Measurements from ENCODE around the gene RIT2. TPM values are rescaled to one million over a fixed set of nuclear protein-coding genes. Genes with fewer than 3 reads are reported as not detected.

Gene RIT2
- total RNA-seq, 1 donor, result not detected

DNA sequence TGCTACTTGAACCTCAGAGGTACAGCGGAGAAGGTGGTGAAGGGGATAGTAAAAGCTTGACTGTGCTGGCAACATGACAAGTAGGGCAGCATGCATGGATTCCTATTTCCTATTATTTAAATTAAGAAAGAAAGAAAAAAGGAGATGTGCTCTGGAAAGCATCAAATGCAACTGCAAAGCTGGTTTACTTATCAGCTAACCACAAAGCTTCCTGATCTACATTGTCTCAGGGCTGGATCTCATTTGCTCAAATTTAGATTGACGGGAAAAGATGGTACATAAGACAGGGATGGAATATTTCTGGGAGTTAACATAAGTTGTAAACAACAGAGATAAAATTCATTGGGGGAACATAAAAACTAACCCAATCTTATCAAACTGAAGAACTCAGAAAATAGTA is 178.0 kb downstream of the RIT2 start:
- no peak for DNase-seq (ENCODE audit: low read depth in 2 of 3, low spot score in 2 of 3)

DNA sequence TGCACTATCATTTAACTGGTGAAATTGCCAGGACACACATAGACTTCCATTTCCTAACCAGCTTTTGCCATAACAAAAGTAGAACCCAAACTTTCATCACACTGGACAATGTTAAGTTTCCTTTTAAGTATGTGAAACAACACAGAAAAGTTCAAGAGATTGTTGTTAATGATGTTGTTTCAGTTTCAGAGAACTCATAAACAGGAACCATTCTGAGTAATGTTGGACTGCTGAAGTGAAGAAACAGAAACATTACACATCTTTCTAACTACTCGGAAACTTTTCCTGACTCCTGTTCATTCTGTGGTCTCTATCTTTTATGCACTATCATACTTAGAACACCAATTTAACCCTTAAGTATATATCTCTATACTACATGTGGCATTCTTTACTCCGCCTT is 179.2 kb downstream of the RIT2 start:
- DNase-seq (ENCODE audit: low read depth in 2 of 3, low spot score in 2 of 3), result no peak

DNA sequence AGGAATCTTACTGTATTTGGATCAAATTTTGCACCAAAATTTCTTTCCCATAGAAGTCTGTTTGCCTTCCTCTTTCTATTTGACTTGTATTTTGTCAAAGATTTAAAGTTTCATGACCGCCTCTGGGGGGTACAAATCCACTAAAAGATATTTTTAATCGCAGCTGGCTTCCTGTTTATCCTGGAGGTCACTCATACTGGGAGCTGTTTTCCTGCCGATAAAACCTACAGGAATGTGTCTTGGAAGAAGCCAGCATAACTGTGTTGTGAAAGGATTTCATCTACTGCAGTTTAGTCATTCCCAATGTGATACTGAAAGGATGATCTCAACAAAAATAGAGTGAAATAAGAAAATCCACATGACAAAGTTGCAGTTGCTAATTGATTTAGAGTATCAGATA is 184.0 kb downstream of the RIT2 start:
- no peak for DNase-seq (ENCODE audit: low read depth in 2 of 3, low spot score in 2 of 3)

DNA sequence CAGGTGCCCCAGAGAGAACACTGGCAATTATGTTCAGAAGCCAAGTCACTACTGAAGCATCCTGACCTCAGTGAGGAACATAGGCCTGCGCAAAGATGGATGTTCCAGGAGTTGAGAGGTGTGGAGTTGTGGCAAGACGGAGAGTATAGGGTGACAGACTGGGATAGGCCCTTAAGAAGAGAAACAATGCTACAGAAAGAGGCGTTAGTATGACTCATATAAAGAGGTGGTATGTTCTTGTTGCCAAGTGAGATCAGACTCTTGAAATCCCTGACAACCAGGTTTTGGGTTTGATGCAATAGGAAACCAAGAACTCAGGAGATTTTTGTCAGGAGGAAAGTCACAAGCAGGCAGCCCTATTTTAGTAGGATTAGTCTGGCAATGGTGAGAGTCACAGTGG is 185.6 kb downstream of the RIT2 start:
- no peak for DNase-seq (ENCODE audit: low read depth in 2 of 3, low spot score in 2 of 3)

DNA sequence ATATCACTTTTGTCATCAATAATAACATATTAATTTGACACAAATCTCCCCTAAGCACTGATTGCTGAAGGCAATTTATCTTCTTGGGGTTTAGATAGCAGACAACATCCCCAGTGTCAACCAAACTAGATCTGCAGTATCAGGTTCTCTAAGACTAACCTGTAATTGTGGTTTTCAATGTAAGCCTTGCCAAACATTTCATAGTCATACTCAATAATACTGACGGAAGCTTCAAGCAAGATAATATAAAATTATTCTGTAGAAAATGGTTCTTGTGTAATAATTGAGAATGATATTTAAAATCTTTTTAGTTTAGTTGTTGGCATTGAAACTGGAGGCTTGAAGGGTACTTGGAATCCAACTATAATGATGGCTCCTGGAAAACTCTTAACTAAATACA is 186.3 kb downstream of the RIT2 start:
- DNase-seq (ENCODE audit: low read depth in 2 of 3, low spot score in 2 of 3), result no peak

DNA sequence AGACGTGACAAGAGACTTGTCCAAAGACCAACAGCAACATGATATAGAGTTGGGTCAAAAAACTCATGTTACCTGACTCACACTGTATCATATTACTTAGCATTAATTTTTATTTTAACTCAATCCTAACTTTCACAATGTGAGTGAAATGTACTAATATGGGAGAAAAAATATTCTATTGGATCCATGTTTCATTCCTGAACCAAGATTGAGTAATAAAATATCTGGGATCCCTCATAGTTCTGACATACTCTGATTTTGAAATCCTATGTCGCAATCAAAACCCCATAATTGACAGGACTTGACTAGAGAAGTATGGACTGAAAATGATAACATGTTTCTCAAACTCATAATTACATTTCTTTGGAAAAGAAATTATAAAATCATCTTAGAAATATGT is 190.4 kb downstream of the RIT2 start:
- DNase-seq (ENCODE audit: low read depth in 2 of 3, low spot score in 2 of 3), result no peak

DNA sequence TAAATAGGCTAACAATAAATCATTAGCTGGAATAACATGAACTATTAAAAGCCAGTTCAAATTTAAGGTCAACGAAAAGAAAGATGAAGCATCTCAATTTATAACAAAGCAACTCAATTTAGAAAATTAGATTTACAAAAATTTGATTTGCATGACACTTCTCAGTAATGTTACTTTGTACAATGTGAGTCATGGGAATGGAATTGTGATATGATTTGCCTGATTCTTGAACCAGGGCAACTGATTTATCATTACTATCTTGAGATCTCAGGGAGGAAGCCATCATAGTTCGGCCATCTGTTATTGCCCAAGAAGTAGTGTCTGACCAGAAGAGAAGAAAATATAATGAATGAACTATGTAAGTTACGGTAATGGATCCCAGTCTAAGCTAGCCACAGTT is 193.1 kb downstream of the RIT2 start:
- no peak for DNase-seq (ENCODE audit: low read depth in 2 of 3, low spot score in 2 of 3)

DNA sequence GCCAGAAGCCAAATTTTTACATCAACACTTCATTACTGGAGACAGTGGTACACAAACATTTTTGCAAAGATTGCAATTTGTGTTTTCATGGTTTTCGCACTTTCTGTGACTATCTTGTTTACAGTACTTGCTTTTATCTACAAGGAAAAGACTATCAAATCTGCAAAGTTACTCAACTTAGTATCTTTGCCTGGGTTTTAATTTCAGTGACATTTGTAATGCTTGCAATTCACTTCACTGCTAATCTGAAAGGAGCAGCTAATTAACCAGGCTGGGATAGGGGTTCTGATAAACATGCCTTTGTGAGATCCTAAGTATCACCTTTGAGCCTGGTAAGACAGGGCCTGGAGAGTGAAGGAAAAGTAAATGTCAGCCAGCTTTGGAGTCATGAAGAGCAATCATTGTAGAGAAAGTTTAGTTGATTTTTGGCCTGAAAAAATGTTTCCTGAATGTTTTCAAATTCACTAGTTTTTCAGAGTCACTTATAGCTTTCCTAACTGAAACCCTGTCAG is 194.2 kb downstream of the RIT2 start:
- DNase-seq (ENCODE audit: low read depth in 2 of 3, low spot score in 2 of 3), result no peak

DNA sequence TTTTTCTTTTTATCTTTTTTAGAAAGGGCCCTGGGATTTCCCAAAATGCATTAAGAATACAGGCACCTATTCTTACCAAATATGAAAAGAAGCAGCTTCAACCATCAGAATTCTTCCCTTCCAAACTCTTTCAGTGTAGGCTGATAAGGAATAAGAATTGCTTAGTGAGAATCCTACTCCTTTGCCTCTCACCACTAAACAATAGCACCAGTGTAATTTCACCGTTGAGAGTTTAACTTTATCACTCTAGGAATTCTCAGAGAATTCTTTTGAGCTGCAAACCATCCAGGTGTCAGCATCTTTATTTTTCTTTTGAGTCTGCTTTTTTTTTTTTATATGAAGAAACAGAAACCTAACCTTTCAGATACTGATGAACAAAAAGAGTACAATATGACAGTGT is 194.9 kb downstream of the RIT2 start:
- no peak for DNase-seq (ENCODE audit: low read depth in 2 of 3, low spot score in 2 of 3)

DNA sequence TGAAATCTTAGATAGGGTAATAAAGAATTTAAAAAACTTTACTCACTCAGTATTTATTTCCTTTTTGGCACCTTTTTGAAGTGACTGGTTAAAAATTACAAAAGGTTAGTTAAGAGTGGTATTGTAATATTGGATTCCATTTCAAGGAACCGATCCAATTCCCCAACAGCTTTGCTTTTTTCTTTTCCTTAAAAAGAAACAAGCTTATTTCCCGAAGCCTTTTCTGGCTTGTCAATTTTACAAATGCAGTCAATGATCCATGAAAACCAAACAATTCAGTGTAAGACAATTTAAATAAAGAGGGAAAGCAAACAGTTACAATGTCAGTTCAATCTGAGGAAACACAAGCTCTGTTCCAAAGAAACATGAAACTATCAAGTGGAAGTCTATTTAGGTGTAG is 200.2 kb downstream of the RIT2 start:
- DNase-seq (ENCODE audit: low read depth in 2 of 3, low spot score in 2 of 3), result no peak

DNA sequence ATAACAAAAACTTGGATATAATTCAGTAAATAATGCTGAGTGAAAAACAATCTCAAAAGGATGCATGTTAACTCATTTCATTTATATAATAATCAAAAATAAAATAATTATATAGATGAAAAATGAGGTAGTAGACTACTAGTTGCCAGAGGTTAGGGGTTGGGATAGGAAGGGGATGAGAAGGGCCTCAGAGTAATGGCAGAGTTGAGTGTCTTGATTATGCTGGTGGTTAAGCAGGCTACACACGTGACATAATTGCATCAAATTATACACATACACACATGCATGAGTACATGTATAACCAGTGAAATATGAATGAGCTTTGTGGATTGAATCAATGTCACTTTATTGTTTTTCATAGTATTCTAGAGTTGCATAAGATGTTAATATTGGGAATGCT is 201.0 kb downstream of the RIT2 start:
- no peak for DNase-seq (ENCODE audit: low read depth in 2 of 3, low spot score in 2 of 3)

DNA sequence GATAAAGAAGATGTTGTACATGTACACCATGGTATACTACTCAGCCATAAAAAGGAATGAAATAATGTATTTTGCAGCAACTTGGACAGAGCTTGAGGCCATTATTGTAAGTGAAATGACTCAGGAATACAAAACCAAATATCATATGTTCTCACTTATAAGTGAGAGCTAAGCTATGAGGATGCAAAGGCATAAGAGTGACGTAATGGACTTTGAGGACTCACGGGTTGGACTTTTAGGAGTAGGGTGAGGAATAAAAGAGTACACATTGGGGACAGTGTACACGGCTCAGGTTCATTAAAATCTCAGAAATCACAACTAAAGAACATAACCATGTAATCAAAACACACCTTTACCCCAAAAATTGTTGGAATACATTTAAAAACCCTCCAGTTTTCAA is 206.4 kb downstream of the RIT2 start:
- DNase-seq (ENCODE audit: low read depth in 2 of 3, low spot score in 2 of 3), result no peak

DNA sequence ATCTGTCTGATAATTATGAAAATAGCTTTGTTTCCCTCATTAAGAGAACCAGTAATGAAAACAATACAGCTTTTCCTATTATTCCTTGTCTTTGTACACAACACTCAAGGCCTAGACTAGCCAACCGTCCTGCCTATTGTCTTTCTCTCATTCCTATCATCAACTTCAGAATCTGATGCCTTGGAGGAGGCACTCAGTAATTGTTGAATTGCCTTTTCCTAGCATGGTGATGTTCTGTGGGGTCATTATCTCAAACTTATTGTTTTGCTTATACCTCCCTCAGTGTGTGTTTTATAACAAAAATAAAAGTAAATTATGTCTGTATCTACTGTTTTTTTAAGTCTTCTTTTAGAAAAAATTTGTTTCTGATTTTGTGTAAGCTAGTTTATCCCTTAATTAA is 208.7 kb downstream of the RIT2 start:
- DNase-seq (ENCODE audit: low read depth in 2 of 3, low spot score in 2 of 3), result no peak

DNA sequence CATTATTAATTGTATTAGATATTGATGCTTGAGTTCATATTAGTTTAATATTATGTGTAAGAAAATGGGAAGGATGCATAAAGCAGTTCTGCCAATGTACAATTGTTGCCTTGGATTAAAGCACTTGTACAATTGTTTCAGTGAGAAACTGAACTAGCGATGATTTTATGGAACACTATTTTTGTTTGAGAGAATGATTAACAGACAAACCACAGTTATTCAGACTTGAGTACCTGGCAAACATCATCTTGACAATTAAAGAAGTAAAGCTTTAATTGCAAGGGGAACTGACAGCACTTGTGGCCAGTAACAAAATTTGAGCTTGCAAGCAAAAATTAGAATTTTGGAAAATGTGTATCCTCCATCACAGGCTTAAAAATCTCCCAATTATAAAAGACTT is 214.3 kb downstream of the RIT2 start:
- no peak for DNase-seq (ENCODE audit: low read depth in 2 of 3, low spot score in 2 of 3)

DNA sequence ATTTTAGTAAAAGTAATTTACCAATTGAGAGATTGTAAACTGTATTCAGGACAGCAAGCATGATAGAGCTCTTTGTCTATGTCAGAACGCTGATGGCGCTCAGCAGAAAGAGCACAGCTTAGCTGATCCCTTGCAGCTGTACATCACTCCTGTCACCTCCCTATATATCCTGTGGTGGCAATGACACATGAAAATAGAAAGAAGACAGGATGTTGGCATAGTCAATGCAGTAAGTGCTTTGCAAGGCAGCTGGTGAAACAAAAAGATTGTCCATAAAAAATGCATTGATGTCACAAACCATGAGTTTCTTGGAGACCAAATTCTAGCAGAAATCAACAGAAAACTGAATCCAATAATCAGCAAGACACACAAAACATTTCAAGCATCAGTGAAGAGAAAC is 221.5 kb downstream of the RIT2 start:
- DNase-seq (ENCODE audit: low read depth in 2 of 3, low spot score in 2 of 3), result no peak

DNA sequence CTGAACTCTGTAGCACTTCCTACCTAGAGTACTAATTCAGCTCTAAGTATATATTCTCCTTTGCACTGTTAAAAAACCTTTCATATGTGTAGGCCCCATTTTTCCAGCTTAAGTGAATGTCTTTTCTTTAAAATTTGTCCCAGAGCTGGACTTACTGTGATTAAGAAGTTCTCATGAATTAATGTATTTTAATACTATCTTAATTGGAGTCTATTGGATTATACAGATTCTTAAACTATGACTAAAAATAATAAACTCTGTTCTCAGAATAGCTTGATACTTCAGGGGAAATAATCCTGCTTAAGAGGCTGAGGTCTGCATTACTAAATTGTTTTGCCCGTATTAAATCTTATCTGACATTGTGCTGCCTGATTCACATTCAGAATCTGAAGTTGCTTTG is 223.3 kb downstream of the RIT2 start:
- no peak for DNase-seq (ENCODE audit: low read depth in 2 of 3, low spot score in 2 of 3)

DNA sequence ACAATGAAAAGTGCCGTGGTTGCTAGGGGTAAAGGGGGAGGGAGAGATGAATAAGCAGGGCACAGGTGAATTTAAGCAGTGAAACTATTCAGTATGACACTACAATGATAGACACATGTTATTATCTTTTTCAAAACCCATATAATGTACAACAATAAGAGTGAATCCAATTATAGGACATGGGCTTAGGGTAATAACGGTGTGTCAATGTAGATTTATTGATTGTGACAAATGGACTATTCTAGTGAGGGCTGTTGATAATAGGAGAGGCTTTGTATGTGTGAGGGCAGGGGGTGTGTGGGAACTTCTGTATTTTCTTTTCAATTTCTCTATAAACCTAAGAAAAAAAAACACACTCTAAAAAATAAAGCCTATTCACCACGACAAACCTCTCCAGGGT is 223.8 kb downstream of the RIT2 start:
- DNase-seq (ENCODE audit: low read depth in 2 of 3, low spot score in 2 of 3), result no peak

DNA sequence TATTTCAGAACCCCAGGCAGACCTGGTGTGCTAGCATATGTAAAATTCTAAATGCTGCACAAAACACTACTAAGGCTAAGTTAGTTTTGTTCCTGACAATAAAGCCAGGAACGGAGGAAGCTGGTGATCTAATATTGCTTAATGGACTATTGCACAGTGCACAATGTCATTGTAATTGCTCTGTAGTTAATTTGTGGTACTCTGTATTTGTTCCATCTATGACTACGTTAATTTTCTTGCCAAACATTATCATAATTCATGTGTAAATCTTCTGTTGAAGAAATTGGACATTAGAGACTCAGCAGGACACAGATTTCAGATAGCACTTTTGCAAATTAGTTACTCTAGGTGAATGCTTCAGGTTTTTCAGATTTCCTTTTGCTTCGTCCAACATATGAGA is 232.3 kb downstream of the RIT2 start:
- no peak for DNase-seq (ENCODE audit: low read depth in 2 of 3, low spot score in 2 of 3)

DNA sequence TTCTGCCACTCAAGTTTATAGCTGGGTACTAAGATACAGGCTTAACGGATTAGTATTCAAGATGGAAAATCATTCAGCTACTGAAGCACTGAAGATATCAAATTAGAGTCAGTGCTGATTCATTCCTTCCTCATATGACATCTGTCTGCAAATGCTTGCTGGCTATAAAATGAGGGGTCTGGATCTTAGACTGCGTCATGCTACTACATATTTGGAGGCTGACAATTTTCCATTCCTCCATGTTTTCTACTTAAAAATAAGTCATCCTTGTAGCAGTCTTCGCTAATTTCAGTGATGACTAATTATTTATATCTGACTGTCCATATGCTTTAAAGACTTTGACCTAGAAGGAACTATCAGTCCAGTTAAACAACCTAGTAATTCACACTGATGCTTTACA is 233.4 kb downstream of the RIT2 start:
- DNase-seq (ENCODE audit: low read depth in 2 of 3, low spot score in 2 of 3), result no peak

DNA sequence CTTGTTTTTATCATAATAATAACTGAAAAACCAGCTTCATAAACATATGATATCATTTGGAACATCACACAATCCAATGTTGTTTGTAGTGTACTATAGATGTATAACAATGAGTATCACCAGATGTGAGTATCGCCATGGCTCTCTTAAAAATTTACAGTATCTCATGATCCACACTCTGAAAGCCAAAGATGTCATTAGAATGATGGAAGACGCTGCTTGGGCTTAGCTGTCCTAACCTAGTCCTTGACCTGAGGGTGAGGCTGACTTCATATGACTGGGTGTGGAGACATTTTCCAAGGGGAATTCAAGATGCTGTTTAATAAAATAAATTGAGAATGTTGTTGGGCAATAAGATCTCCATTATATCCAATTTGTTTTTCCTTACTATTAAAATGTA is 242.6 kb downstream of the RIT2 start:
- DNase-seq (ENCODE audit: low read depth in 2 of 3, low spot score in 2 of 3), result no peak

DNA sequence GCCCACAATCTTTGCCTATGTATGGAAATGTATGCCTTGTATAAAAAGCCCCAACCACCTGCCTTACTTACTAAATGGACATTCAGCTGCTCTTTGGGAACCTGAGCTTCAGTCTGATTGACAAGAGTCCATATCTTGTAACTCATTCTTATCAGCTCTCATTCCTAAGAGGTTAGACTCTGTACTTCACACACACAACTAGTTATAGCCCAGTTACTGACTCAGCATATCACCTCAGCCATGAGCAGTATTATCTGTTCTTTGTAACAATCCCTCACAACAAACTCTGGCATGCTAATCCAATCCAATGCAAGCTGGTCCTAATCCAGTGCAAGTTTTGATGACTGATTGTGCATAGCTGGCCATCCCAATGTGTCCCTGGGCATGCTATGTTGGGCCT is 250.6 kb downstream of the RIT2 start:
- no peak for DNase-seq (ENCODE audit: low read depth in 2 of 3, low spot score in 2 of 3)

DNA sequence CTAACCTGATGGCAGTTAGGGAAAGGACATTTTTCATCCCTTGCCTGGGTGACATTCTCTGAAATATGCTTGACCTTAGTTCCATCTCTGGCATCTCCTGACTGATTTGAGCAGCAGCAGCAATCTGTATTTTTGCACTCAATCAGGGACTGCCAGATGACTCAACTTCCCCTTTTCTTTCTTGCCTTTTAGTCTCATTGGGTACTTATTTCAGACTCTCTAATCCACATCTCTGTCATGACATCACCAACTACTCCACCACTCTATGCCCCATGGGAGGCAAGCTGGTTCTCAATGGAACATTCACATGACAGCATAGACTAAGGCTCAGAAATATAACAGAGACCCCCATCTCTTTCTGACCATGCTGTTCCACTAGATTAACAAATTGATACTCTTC is 254.2 kb downstream of the RIT2 start:
- no peak for DNase-seq (ENCODE audit: low read depth in 2 of 3, low spot score in 2 of 3)

DNA sequence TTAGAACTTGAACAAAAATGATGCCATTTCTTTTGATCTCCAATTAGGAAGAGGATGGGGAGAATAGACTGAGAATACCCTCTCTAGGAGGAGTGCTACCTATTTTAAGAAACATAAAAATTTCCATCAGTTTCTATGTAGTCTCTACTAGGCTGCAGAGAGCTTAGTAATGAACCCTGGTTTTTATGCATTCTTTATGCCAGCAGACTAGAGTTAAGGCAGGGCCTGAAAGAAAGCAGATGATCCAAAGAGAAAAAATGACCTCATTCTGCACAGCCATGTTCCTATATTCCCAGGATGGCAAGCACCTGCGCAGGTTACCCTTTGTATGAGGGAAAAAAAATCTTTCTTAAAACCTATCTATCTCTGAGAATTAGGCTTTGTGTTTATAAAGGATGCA is 254.9 kb downstream of the RIT2 start:
- no peak for DNase-seq (ENCODE audit: low read depth in 2 of 3, low spot score in 2 of 3)

DNA sequence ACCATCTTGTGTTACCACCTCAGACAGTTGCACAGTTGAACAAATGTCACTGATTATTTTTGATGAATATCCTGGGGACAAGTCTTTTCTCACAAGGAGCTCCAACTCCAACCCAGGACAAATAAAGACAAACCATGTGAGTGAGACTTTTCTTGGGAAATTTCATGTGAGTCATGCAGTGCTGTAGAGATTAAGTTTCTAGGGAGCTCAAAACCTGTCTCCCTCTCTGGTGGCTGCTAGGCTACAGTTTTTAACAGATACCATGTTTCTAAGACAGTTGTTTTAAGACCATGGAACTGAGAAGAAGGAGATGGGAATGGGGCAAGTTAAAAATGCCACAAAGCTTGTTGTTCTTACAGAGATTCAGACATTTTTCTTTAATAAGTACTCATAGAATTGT is 255.5 kb downstream of the RIT2 start:
- DNase-seq (ENCODE audit: low read depth in 2 of 3, low spot score in 2 of 3), result no peak
